Lower leg skin (tissue), 3 donors: ENCODE results near the gene RAB40B.

Experiments used
- POLR2A ChIP-seq, 2 donors: fragments of 450-650 bp; IDR thresholded peaks; one replicate each; pipeline ENCODE4 v1.6.1; 2016 to 2017; ENCODE audit warnings: antibody characterized with exemption in 2 of 2, mild to moderate bottlenecking in 1 of 2, moderate library complexity in 1 of 2
- TF ChIP-seq, protein P1 (sequence below), 3 donors: fragments of 450-650 bp; IDR thresholded peaks; one replicate each; pipeline ENCODE4 v1.5.1; 2016; ENCODE audit warnings: antibody characterized with exemption in 3 of 3, mild to moderate bottlenecking in 3 of 3, moderate library complexity in 2 of 3

DNA sequence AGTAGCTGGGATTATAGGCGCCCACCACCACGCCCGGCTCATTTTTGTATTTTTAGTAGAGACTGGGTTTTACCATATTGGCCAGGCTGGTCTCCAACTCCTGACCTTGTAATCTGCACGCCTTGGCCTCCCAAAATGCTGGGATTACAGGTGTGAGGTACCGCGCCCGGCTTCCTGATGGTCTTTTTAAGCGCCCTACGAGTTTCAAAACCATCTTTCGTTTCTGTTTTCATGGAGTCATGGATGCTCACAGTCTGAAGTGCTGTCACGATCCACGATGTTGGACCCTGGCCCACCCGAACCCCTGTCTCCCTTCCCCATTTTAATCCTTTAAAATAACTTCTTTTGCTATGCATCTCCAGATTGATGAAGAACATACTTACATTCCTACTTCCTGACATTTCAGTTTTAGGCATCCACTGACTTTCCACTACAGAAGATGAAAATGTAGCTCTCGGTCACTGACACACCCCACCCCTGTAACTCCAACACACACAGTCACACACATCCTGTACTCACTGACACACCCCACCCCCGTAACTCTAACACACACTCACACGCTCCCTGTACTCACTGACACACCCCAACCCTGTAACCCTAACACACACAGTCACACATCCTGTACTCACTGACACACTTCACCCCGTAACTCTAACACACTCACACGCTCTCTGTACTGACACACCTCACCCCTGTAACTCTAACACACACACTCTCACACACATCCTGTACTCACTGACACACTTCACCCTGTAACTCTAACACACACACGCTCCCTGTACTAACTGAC lies 27.6 kb downstream of the RAB40B start:
- no peak for TF ChIP-seq POLR2A (IDR thresholded peaks at IDR 0.05)
- TF ChIP-seq, protein P1, sequence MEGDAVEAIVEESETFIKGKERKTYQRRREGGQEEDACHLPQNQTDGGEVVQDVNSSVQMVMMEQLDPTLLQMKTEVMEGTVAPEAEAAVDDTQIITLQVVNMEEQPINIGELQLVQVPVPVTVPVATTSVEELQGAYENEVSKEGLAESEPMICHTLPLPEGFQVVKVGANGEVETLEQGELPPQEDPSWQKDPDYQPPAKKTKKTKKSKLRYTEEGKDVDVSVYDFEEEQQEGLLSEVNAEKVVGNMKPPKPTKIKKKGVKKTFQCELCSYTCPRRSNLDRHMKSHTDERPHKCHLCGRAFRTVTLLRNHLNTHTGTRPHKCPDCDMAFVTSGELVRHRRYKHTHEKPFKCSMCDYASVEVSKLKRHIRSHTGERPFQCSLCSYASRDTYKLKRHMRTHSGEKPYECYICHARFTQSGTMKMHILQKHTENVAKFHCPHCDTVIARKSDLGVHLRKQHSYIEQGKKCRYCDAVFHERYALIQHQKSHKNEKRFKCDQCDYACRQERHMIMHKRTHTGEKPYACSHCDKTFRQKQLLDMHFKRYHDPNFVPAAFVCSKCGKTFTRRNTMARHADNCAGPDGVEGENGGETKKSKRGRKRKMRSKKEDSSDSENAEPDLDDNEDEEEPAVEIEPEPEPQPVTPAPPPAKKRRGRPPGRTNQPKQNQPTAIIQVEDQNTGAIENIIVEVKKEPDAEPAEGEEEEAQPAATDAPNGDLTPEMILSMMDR (IDR thresholded peaks at IDR 0.05) = no peak
